GM12878 (cell line): ENCODE measurements around the gene NCKAP5.

Source experiments
- CREM ChIP-seq: IDR thresholded peaks from 2 replicates; pipeline ENCODE4 v1.6.1; 2014; ENCODE audit warnings: antibody characterized with exemption, low read depth
- CTCF ChIP-seq, 3 experiments: IDR thresholded peaks in 2 of 3; conservative IDR thresholded peaks in 1 of 3; 2 replicates each; pipeline ENCODE4 v1.5.1; 2011; ENCODE audit warnings: low read depth in 3 of 3, low read length in 3 of 3, mild to moderate bottlenecking in 3 of 3, control low read depth in 2 of 3, moderate library complexity in 2 of 3, inconsistent platforms in 1 of 3, mixed read lengths in 1 of 3; ENCODE audit not compliant: control insufficient read depth in 2 of 3, insufficient read depth in 1 of 3; ENCODE audit errors: extremely low read depth in 1 of 3

DNA sequence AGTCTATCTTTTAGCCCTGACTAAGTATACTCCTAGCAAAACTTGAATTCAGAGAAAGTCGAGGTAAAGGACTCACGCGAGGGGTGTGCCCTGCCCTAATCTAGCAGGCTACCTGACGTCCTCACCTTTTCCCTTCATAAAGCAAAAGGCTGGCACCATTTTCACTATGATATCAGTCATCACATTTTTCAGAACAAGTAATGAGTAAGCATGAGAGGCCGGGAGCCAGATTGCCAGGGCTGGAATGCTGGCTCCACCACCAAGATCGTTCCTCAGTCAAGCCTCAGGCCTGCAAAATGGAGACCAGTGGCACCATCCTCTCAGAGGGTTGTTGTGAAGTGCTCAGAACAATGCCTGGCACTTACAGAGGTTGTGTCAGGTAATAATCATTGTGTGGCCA lies 18.7 kb upstream of the NCKAP5 start:
- TF ChIP-seq CREM (no peak), CTCF (IDR thresholded peaks at IDR 0.05 in 2 of 3, conservative IDR thresholded peaks at IDR 0.05 in 1 of 3; ENCODE audit: control insufficient read depth in 2 of 3, extremely low read depth in 1 of 3, insufficient read depth in 1 of 3, low read depth in 3 of 3, low read length in 3 of 3) (no peak)
